Activated CD8-positive, alpha-beta T cell treated with anti-CD3 and anti-CD28 coated beads for 36 hours (primary cell): ENCODE results near the gene ARFIP2. TPM values are rescaled to one million over a fixed set of nuclear protein-coding genes. Genes with fewer than 3 reads are reported as not detected.

Experiments used
- ATAC-seq: fragments of 200-7000 bp; cut with Tn5 transposase; one replicate; pipeline ENCODE4 v1.10.0; 2021; ENCODE audit warnings: mild to moderate bottlenecking, moderate library complexity
- CTCF ChIA-PET: fragments of 350-600 bp; sonication (Branson Sonifier 250); formaldehyde crosslinking; loops from one replicate; lab custom pipeline; 2021; ENCODE audit warnings: antibody characterized with exemption; lab: Charles Lee
- POLR2A ChIA-PET: fragments of 350-600 bp; sonication (Branson Sonifier 250); formaldehyde crosslinking; loops from one replicate; lab custom pipeline; 2021; ENCODE audit warnings: antibody characterized with exemption; lab: Charles Lee
- DNase-seq: peaks from one replicate; pipeline ENCODE4 v3.0.0-alpha.2; 2020
- H3K27ac Mint-ChIP-seq: one replicate; pipeline ENCODE4 v1.8.0; 2021; ENCODE audit warnings: mild to moderate bottlenecking, mixed read lengths
- H3K27me3 Mint-ChIP-seq: one replicate; pipeline ENCODE4 v1.8.0; 2021; ENCODE audit warnings: mixed read lengths
- H3K36me3 Mint-ChIP-seq: one replicate; pipeline ENCODE4 v1.8.0; 2021; ENCODE audit warnings: low read depth, mixed read lengths
- H3K4me1 Mint-ChIP-seq: one replicate; pipeline ENCODE4 v1.8.0; 2021; ENCODE audit warnings: low read depth, mixed read lengths
- H3K4me3 Mint-ChIP-seq: one replicate; pipeline ENCODE4 v1.8.0; 2021; ENCODE audit warnings: mild to moderate bottlenecking, moderate library complexity, mixed read lengths
- H3K9me3 Mint-ChIP-seq: one replicate; pipeline ENCODE4 v1.8.0; 2021; ENCODE audit warnings: mixed read lengths
- CTCF ChIP-seq: fragments of 200-600 bp; IDR thresholded peaks from one replicate; pipeline ENCODE4 v1.8.0; 2022; ENCODE audit warnings: antibody characterized with exemption, mild to moderate bottlenecking
- intact Hi-C: fragments of 100-400 bp; cut with micrococcal nuclease; formaldehyde crosslinking; loops from one replicate; pipeline ENCODE4 v1.10.0; 2022
- total RNA-seq, 2 experiments: library from RNA; stranded (reverse); gene quantifications; one replicate each; pipeline ENCODE4 v1.2.3, GENCODE V29; 2021

ARFIP2 gene
- total RNA-seq, 2 experiments from 2014 or later: 36.9 to 38.3 TPM

DNA sequence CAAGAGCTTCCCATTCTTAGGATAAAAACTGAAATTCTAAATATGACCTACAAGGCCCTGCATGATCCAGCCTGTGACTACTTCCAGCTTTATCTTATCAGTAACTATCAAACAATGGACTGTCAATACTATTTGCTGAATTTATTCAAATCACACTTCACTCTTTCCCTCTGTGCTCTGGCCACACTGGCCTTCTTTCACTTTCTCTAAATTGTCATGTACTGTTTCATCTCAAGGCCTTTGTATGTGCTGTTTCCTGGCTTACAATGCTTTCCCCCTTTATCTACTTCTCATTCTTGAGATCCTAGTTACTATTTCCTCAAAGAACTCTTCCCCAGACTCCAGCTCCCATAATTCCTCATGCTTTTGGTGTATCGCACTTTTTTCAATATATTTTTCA, 5.8 kb upstream of the ARFIP2 start:
- Mint-ChIP-seq H3K4me1 (peaks cover 19% of the 10 kb centered on the region), H3K36me3 (peaks cover 36% of the 10 kb centered on the region), H3K9me3 (no peaks in the 10 kb centered on the region), H3K4me3 (no peak overlapping the region), H3K27ac (no peak overlapping the region), H3K27me3 (no peaks in the 10 kb centered on the region)
- DNase-seq (no peak), ATAC-seq (no peak)
- ChIA-PET CTCF (interaction anchor here (1.4 to 3.8 kb wide), 5 partner anchors 21 to 134 kb away, joined by 4 to 18 read pairs (median 11); no protein-coding TSS in a partner anchor), POLR2A (interaction anchor here (0.6 to 1.4 kb wide), 4 partner anchors 8 to 193 kb away, joined by 3 to 5 read pairs (median 4); partner anchors contain the start of gene TRIM3)
- intact Hi-C loops: no loop called here
- no peak for TF ChIP-seq CTCF

DNA sequence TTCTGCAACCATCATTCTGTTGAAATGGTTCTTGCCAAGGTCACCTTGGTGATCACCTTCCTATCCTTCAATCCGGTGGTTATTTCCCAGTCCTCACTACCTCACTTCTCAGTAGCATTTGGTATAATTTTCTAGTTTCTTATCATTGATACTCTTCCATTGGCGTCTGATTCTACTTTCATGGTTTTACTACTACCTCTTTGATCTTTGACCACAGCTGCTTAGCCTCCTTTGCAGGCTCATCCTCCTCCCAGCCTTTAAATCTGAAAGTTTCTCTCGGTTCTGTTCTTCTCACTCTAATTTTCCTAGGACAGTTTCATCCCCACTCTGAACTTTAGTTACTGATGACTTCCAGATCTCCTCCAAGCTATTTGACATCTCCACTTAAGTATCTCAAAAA, 5.1 kb upstream of the ARFIP2 start:
- ATAC-seq: no peak
- CTCF ChIA-PET: interaction anchor here (1.4 to 3.8 kb wide), 5 partner anchors 21 to 133 kb away, joined by 4 to 18 read pairs (median 11); no protein-coding TSS in a partner anchor
- peaks cover 31% of the 10 kb centered on the region for H3K36me3 Mint-ChIP-seq

GRCh38 chr11:6485661-6486060, 4.5 kb upstream of the ARFIP2 start:
- H3K4me1 Mint-ChIP-seq: peaks cover 21% of the 10 kb centered on the region
- CTCF ChIA-PET: interaction anchor here (0.9 to 3.8 kb wide), 6 partner anchors 42 to 198 kb away, joined by 3 to 18 read pairs (median 5); partner anchors contain the start of gene MRPL17
- TF ChIP-seq CTCF: no peak
- DNase-seq (no peak), ATAC-seq (no peak)
- intact Hi-C loops: no loop called here
- peaks cover 31% of the 10 kb centered on the region for H3K36me3 Mint-ChIP-seq
- H3K27me3 Mint-ChIP-seq: no peaks in the 10 kb centered on the region
- H3K27ac Mint-ChIP-seq: no peak overlapping the region
- POLR2A ChIA-PET: interaction anchor here (0.6 to 4.0 kb wide), 3 partner anchors 11 to 197 kb away, joined by 3 to 17 read pairs (median 5); partner anchors contain the start of gene TRIM3
- no peak overlapping the region for H3K4me3 Mint-ChIP-seq
- no peaks in the 10 kb centered on the region for H3K9me3 Mint-ChIP-seq

More for the DNA sequence above, 5.1 kb upstream of the ARFIP2 start:
- no peaks in the 10 kb centered on the region for H3K27me3 Mint-ChIP-seq
- H3K9me3 Mint-ChIP-seq: no peaks in the 10 kb centered on the region
- POLR2A ChIA-PET: interaction anchor here (0.6 to 4.0 kb wide), 6 partner anchors 9 to 194 kb away, joined by 3 to 17 read pairs (median 4); partner anchors contain the start of gene TRIM3
- intact Hi-C loops: no loop called here
- no peak overlapping the region for H3K4me3 Mint-ChIP-seq
- peaks cover 19% of the 10 kb centered on the region for H3K4me1 Mint-ChIP-seq
- no peak overlapping the region for H3K27ac Mint-ChIP-seq
- DNase-seq: no peak
- no peak for TF ChIP-seq CTCF

DNA sequence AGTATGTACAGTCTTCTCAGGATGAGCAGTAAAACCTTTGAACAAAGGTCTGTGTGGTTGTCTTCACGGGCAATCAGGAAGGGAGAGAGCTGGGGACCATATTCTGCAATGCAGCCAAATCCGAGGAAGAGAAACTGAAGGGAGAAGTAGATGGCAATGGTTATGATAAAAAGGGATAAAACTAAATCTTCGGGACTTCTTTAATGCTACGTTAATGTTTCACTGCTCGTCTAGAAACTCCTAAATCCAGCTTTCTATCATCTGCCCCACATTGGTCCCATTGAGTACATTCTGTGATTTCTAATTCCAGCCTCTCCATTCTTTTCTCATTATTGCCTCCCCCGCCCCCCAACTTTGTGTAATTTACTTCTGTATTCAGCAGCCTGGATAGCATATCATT, 1.9 kb upstream of the ARFIP2 start:
- H3K9me3 Mint-ChIP-seq: no peaks in the 10 kb centered on the region

More for the DNA sequence above, 1.9 kb upstream of the ARFIP2 start:
- ATAC-seq (no peak), DNase-seq (no peak)
- Mint-ChIP-seq H3K27me3 (no peaks in the 10 kb centered on the region), H3K27ac (peak overlapping the region; percentile 96), H3K36me3 (peaks cover 22% of the 10 kb centered on the region), H3K4me1 (peaks cover 36% of the 10 kb centered on the region), H3K4me3 (peak overlapping the region; percentile 87)
- ChIA-PET CTCF (interaction anchor here (1.1 to 2.4 kb wide), 10 partner anchors 10 to 255 kb away, joined by 3 to 32 read pairs (median 6); partner anchors contain the start of genes MRPL17, SMPD1 and TRIM3), POLR2A (interaction anchor here (0.8 to 4.5 kb wide), 9 partner anchors 9 to 264 kb away, joined by 3 to 25 read pairs (median 5); partner anchors contain the start of genes DNHD1 and TRIM3)
- no peak for TF ChIP-seq CTCF
- intact Hi-C loops: no loop called here
